Esophagus squamous epithelium (tissue), 5 donors: ENCODE data around the gene CCM2. TPM values are rescaled to one million over a fixed set of nuclear protein-coding genes. Genes with fewer than 3 reads are reported as not detected.

Experiments
- DNase-seq: peaks from one replicate; lab custom pipeline; 2025; lab: John Stamatoyannopoulos, UW
- H3K27ac ChIP-seq, 4 donors: fragments of 200-600 bp; sonication (generic); one replicate each; pipeline ENCODE4 v1.5.1; 2016 to 2019; ENCODE audit warnings: mild to moderate bottlenecking in 1 of 4
- H3K27me3 ChIP-seq, 4 donors: fragments of 200-600 bp; sonication (generic); 1 replicate in 3 of 4; 2 replicates in 1 of 4; pipeline versions ENCODE4 v1.5.1 to v1.6.0; 2017 to 2021; ENCODE audit warnings: antibody characterized with exemption in 1 of 4
- H3K36me3 ChIP-seq, 3 donors: fragments of 200-600 bp; sonication (generic); one replicate each; pipeline ENCODE4 v1.5.1; 2016 to 2019
- H3K4me1 ChIP-seq, 3 donors: fragments of 200-600 bp; sonication (generic); one replicate each; pipeline ENCODE4 v1.5.1; 2017 to 2019
- H3K4me3 ChIP-seq, 4 donors: fragments of 200-600 bp; sonication (generic); 1 replicate in 3 of 4; 2 replicates in 1 of 4; pipeline ENCODE4 v1.5.1; 2016 to 2019; ENCODE audit warnings: mild to moderate bottlenecking in 2 of 4, moderate library complexity in 1 of 4
- H3K9me3 ChIP-seq, 3 donors: fragments of 200-600 bp; sonication (generic); one replicate each; pipeline ENCODE4 v1.5.1; 2016 to 2019
- CTCF ChIP-seq, 6 experiments: fragments of 450-650 bp in 4 of 6; fragments of 200-600 bp in 2 of 6; sonication (generic) in 2 of 6; IDR thresholded peaks; one replicate each; pipeline ENCODE4 v1.5.1; 2016 to 2019; ENCODE audit warnings: antibody characterized with exemption in 6 of 6, mild to moderate bottlenecking in 4 of 6, moderate library complexity in 4 of 6
- POLR2A ChIP-seq, 4 donors: fragments of 450-650 bp; IDR thresholded peaks; one replicate each; pipeline ENCODE4 v1.6.1; 2017; ENCODE audit warnings: antibody characterized with exemption in 4 of 4, mild to moderate bottlenecking in 4 of 4, moderate library complexity in 3 of 4
- WGBS, 2 donors: methylation state at CpG; one replicate each; pipeline ENCODE4 v1.1.5; 2018; 5-methylcytosine and 5-hydroxymethylcytosine counted together
- intact Hi-C: fragments of 100-400 bp; cut with DNase I; formaldehyde crosslinking; loops from one replicate; pipeline ENCODE4 v1.15.0; 2022
- small RNA-seq, 4 donors: library from RNA; depleted of rRNA; stranded (forward); fragments of <200 nt; gene quantifications; one replicate each; pipeline ENCODE3, GENCODE V24; 2016
- total RNA-seq, 4 donors: library from RNA; depleted of rRNA; stranded (reverse); fragments of >200 nt; gene quantifications; one replicate each; pipeline ENCODE4 v1.1.0, GENCODE V29; 2016
- donor health status: DM: yes; HTN: yes; CAD: no.

CCM2 gene
- total RNA-seq, 4 donors from 2014 or later: 20.0 to 36.3 (median 24.9) TPM

GRCh38 chr7:45123913-45124710, 124.1 kb downstream of the CCM2 start:
- Histone ChIP-seq H3K4me1 (no peaks in the 10 kb centered on the region), H3K36me3 (no peaks in the 10 kb centered on the region), H3K9me3 (no peaks in the 10 kb centered on the region), H3K27me3 (no peaks in the 10 kb centered on the region), H3K27ac (no peak overlapping the region), H3K4me3 (no peak overlapping the region)
- WGBS, 2 donors: 71 to 76% methylated on average over 7 to 8 of the region's 12 CpGs
- TF ChIP-seq CTCF (IDR thresholded peaks at IDR 0.05) (no peak), POLR2A (IDR thresholded peaks at IDR 0.05) (no peak)
- no peak for DNase-seq
- intact Hi-C loops: no loop called here

- DNase-seq: no peak
Measured at GRCh38 chr7:45125193-45125904, 125.3 kb downstream of the CCM2 start.

More at GRCh38 chr7:45125193-45125904, 125.3 kb downstream of the CCM2 start:
- intact Hi-C loops: no loop called here
- Histone ChIP-seq H3K4me3 (no peak overlapping the region), H3K27me3 (no peaks in the 10 kb centered on the region), H3K4me1 (no peaks in the 10 kb centered on the region), H3K9me3 (no peaks in the 10 kb centered on the region), H3K36me3 (no peaks in the 10 kb centered on the region), H3K27ac (no peak overlapping the region)
- WGBS, 2 donors: 80 to 84% methylated on average over 4 to 11 of the region's 11 CpGs
- TF ChIP-seq POLR2A (IDR thresholded peaks at IDR 0.05) (no peak), CTCF (IDR thresholded peaks at IDR 0.05) (no peak)

Small RNA genes within 50 kb of the gene (small RNA-seq; reads per million reads assigned to genes)
- gene SNORA5A: 6.7 to 14.6 (median 13.1) reads per million in 4 donors
- 0 reads per million in 4 donors for gene SNORA5B
- gene SNORA5C: 35.0 to 105 (median 50.7) reads per million in 4 donors

Other genes starting within 250 kb of the CCM2 start
- 1,000 to 10,000 TPM; 1,726 to 3,682 (median 2,875) TPM for gene PPIA, start 203.5 kb upstream of the CCM2 start, total RNA-seq
- 100 to 1,000 TPM in 2 of 4 donors, 10 to 100 TPM in 2; 65.2 to 124 (median 99.8) TPM for gene H2AZ2, start 152.1 kb upstream of the CCM2 start, total RNA-seq
- gene PURB, start 114.7 kb upstream of the CCM2 start, total RNA-seq: 10 to 100 TPM; 16.4 to 27.7 (median 21.5) TPM
- gene MYO1G, start 21.2 kb upstream of the CCM2 start, total RNA-seq: 1 to 10 TPM; 1.3 to 5.0 (median 2.6) TPM
- gene NACAD, start 88.8 kb downstream of the CCM2 start, total RNA-seq: 1 to 10 TPM in 1 of 4 donors, under 1 TPM in 2, not detected in 1; 0.04 to 1.9 (median 0.62) TPM
- gene TBRG4, start 111.5 kb downstream of the CCM2 start, total RNA-seq: 10 to 100 TPM; 52.9 to 79.5 (median 65.4) TPM
- 10 to 100 TPM in 2 of 4 donors, 1 to 10 TPM in 2; 7.1 to 35.9 (median 13.2) TPM for gene RAMP3, start 157.6 kb downstream of the CCM2 start, total RNA-seq